Measurements from ENCODE around the gene CD48.

The CD48 gene

DNA sequence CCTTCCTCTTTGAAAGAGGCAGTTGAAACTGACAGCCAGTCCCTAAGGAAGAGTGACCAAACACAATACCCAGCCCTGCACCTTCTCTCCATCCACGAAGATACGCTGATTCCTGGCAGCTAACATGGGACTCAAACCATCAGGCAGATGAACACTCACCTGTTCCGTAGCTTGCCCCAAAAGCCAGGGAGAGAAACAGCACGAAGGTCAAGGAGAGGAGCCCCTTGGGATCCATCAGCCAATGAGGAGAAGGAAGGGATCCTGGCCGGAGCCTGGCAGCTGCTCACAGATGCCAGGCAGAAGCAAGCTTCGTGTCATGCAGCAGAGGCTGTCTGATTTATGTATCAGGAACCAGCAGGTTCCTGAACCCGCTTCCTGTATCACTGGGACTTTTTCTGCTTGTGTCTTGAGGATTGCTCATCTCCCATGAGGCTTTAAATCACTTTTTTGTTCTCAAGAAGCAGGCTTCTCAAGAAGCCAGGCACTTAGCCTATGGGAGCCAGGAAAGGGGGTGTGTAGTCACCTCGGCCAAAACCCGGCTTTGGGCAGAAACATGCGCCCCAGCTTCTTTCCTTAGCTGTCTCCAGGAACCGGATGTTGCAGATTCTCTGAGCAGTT lies 64.8 kb downstream of the CD48 start, which contains the start of gene SLAMF1:
TSS of gene SLAMF1 (minus strand) at position 334 of the 618 bp plus-strand sequence. CDS start at position 235, 99 bp downstream.
- no peak for DNase-seq

DNA sequence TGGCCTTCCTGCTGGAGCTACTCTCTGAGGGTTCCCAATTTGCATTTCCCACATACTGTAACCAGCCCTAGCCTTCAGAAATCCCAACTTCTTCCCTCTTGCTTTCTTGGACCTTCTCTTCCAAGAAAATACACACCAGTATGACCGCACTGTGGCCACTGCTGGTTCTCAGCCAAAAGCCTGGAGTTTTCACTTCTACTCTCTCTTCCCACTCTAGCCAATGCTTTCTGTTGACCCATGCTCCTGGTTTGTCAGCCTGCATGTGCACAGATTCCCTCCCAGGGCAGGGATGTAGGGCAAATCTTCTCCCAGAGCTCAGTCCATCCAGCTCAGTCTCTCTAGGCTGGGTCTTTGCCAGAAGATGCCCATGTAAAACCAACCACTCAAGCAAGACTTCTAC lies 65.4 kb downstream of the CD48 start:
- DNase-seq: no peak

DNA sequence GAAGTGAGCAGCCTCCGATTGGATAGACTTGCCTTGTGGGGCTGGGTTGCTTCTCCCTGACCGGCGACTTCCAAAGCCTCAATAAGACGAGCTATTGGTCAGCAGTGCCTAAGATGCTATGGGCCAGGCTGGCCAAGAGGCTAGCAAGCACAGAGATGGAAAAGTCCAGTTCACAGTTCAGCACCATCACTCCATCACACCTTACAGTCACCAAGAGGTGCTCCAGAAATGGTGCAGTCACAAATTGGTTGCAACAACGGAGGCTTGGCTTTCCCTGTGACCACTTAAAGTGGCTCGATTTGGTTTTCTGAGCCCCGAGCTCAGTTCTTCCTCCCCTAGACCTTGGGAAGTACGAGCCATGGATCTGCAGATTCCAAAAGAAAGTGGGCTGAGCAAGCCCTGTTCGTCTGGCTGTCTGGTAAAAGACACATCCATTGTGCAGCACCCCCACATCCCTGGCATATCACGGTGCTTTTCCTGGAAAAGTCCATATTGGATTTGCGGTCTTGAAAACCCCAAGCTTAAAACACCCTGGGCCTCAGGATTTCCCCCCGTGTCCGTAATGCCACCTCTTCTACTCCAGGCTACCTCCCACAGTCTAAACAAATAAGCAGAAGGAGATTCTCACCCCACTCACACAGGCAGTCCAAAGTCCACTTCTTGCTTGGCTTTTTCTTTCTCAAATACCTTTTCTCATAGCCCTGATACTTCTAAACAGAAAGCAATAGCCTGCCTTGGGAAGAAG lies 66.1 kb downstream of the CD48 start:
- no peak for DNase-seq

DNA sequence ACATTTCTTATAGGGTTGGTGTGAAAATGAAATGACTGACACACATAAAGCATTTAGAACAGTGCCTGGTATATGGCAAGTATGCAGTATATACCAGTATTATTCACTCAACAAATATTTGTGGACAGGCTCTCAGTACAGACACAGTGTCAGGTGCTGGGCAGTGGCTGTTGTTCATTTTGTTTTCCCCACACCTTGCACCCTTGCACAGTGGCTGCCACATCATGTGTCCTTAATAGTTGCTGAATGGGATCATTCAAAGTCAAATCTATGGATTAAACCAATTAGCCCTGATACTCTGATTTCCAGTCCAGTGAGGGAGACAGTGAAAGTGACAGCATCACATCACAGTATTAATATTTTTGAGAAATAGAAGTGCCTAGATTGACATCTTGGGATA lies 67.2 kb downstream of the CD48 start:
- DNase-seq: no peak

DNA sequence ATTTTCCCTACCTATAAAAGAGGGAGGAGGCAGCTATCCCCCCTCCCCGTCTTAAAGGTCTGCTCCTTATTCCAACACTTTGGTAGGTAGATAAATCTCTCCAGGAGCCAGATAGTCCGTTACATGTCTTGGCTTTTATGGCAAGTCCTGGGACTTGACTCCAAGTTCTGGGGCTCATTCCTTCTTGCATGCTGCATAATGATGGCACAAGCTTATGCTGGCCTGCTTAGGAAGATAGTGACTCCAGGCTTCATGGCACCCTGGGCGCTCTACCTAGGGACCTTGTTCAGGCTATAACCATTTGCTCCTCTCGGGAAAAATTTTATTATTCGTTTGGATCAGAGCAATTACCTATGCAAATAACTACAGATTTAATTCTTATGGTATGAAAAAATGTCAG lies 68.5 kb downstream of the CD48 start:
- DNase-seq: no peak

DNA sequence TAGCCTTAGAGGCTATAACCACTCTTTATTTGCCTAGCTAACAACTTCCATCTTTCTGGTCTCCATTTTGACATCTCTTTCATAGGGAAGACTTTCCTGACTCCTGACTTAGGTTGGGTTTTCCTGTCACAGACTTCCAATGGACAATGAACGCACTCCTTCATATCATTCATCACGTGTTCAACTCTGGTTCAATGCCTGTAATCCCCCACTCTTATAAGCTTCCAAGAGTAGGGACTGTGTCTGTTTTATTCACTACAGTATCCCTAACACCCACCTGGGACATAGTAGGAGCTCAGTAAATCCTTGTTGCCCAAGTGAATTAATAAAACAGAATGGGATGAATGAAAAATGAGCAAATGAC lies 69.4 kb downstream of the CD48 start:
- DNase-seq: no peak

DNA sequence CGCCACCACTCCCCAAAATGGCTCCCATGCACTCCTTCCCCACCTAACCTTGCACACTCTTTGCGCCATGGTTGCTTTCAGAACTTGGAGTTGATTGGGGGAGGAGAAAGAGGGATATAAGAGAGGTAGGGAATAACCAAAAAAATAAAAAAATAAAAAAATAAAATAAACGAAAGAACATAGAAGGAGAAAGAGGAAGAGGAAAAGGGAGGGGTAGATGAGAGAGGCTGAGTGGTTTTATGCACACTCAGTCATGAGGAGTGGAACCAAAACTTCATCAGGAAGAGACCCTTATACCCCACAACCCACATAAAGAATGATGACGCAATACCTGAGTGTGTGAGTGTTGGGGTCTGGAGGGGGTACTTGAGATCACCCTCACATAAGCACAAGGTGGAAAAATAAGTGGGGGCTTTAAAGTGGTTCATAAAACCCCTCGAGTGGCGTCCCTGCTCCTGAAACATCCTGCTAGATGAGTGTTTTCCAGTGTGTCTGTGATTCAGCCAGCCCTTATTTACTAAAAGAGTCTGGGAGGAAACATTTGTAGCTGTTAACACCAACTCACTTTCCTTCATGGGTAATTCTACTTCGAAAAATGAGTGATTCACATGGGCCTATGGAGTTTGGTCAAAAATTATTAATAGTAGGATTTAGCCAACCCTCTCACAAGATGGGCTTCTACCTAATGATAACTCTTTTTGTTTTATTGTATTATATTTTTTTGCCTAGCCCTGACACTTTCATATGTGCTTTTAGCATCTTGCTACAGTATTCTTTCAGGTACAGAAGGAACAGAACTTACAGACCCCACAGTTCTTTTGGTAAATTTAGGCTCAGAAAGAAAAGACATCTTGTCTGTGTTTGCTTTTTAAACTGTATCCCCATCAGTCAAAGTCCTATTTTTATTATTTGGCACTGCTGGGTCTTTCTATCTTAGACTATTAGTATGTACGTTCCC lies 70.0 kb downstream of the CD48 start:
- DNase-seq: no peak

DNA sequence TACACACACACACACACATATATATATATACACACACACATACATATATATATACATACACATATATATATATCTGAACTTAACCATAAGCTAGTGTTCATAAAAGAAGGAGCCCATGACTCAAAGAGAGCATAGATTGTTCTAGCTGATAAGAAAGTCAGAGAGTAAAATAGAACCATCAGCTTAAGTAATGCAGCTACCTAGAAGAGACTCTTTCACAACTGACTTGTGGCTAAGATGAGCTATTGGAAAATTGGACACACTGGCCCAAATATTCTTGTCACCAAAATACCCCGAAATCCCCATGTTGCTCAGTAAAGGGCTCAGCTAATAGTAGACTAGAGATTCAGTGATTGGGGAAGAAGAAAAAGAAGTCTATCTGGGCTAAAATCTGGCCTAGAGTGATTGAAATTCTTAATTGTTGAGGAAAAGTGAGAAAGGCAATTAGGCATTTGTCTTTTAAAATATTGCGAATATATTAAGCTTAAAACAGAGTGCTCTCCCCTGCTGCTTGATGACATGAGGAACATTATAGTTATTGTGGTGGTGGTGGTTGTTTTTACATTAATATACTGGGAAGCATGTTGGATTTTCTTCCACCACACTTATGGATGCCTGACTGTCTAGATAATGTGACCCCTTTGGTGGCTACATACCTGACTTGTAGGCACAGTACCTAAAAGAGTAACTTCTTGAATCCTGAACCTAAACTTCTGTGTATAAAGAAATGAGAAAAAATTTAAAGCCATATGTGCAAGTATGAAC lies 71.1 kb downstream of the CD48 start:
- no peak for DNase-seq

DNA sequence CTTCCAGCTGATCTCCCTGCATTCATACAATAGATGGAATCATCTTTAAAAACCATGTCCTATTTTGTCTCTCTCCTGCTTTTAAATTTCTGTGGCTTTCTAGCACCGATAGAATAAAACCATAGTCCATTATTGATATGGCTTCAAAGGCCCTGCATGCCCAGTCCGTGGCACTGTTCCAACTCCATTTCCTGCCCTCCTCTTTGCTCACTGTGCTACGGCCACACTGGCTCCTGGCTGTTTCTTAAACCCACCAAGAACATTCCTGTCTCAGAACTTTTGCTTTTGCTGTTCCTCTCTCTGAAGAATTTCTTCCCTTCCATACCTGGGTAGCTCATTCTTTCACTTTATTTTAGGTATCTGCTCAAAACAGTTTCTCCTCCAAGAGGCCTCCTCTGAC lies 72.0 kb downstream of the CD48 start:
- DNase-seq: peak; percentile 44

DNA sequence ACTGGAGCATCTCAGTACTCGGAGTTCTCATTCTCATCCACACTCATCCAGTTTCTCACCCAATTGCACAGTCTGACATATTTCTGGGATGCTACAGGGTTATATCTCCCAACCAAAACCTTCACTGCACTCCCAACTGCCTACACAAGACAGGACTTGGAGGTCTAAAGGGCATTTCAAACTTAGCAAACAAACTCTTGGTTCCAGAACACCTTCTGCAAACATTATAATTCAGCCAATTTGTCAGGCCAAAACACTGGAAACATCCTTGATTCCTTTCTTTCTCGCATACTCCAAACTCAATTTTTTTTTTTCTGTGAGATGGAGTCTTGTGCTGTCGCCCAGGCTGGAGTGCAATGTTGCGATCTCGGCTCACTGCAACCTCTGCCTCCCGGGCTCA lies 72.7 kb downstream of the CD48 start:
- no peak for DNase-seq

DNA sequence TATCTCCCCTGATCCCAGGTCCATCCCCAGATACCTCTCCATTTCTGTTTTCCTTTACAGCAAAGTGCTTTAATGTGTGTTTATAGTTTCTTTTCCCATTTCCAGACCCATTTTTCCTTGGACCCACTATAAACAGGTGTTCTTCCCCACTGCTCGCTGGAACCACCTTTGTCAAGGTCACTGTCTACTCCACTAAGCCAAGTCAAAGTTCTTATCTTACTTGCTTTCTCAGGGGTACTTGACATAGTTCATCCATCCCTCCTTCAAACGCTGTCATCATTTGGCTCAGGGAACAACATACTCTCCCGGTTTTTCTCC lies 73.1 kb downstream of the CD48 start:
- no peak for DNase-seq

DNA sequence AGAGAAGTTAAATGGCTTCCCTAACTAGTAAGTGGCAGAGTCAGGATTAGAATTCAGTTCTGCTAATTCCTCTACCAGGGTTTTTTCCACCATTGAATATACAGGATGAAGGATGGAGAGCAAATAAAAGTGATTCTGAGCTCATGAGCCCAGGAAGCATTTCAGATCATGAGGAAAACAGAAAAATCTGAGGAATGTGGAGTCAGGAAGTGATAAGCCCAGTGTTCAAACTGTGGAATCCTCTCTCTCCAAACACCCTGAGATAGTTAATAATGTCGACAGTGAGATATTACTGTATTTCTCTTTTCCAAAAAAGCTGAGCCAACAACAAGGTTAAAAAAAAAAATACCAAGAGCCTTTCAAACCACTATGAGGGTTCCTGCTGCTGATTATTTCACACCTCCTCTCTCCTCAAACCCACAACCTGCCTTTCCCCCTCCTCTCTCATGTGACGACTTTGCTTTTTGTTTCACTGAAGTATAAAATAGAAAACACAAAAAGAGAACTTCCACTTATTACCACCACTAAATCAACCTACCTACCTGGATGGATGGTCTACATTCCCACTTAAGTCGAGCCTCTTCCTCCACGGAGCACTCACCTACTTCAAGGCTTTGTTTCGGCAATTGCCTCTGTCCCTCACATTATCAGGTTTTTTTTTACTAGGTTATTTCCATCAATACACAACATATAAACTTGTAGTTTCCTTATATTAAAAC lies 73.6 kb downstream of the CD48 start:
- DNase-seq: peak; percentile 53

DNA sequence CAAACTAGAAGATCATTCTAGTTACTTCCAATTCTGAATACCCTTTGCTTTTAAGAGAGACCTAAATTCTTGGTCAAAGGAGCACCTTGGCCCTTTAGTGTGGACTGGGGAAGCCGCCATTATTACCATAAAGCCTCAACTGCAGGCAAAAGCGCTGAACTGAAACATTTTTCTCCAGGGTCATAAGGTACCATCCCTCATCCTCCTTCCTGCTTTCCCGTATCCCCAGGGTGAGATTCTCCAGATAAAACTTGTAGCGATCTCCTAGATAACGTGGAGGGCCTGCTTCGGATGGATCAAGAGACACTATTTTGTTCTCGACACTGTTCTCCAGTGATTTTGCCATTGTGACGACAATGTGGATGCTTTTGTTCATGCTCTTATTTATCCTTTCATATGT lies 74.6 kb downstream of the CD48 start:
- no peak for DNase-seq

DNA sequence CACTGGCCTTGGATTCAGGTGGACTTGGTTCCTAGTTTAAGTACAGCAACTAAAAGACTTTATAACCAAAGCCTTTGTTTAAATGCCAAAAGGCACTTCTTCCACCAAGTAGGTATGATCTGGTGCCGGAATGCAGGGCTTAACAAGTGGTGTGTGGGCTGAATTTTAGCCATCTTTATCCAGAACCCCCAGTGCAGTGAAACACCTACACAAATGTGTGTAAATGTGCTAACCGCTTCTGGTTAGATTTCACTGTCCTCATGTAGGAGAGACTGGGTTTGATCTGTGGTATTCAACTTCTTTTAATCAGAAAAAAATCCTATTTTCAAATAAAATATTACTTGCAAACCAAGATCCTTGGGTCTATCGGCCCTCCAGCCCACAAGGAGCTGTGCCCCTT lies 75.1 kb downstream of the CD48 start:
- no peak for DNase-seq

DNA sequence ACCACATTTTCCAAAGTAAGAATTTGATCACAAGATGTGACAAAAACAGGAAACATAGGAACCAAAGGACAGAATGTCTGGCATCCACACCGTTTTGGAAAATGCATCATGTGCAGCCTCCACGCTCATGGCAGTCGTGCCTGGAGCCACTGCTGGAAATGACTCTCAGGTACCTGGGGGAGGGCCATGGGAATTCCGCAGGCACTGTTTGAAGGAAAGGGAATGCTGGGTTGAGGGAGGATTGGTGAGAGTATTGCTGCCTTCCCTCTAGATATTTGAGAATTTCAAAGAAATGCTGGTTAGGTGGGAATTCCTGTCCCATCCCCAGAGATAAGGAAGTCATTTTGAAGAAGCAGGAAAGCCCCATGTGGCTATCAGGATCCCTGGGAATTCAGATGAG lies 75.5 kb downstream of the CD48 start:
- DNase-seq: no peak

DNA sequence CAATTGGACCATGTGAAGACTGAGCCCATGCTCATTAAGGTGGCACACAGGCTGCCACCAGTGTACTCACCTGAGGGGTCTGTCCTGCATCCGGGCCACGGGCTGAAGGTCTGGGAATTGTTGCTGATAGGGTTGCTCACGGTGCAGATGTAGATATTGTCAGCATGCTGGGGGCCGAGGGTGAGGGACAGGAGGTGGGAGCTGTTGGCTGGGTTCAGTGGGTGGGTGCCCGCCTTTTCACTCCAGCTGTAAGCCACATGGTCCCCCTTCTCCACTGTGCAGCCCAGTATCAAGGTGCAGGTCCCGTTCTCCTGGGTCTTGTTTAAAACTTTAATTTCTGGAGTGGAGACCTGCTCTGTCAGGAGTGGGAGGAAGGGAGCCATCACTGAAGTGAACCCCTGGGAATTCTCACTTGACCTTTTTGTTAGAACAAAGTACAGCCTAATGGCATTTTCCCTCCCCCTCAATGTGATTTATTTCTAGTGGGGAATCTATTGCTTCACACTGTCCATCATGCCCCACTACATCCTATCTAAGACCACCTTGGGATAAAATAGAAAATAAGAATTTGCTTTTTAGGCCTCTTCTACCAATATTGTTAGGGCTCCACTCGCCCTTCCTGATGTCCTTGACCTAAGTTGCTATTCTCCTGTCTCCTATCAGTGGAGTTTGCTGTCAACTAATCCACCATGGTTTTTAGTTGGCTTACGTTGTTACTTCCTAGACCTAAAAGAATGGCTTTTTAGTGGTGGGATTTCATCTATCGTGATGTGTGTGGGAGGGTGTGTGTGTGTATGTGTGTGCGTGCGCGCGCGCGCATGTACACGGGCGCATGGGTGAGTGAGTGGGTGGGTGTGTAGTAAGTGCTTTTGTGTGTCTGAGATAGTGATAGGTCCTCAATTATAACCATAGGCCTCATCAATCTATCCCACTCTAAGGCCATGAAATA lies 76.8 kb downstream of the CD48 start:
- DNase-seq: no peak

DNA sequence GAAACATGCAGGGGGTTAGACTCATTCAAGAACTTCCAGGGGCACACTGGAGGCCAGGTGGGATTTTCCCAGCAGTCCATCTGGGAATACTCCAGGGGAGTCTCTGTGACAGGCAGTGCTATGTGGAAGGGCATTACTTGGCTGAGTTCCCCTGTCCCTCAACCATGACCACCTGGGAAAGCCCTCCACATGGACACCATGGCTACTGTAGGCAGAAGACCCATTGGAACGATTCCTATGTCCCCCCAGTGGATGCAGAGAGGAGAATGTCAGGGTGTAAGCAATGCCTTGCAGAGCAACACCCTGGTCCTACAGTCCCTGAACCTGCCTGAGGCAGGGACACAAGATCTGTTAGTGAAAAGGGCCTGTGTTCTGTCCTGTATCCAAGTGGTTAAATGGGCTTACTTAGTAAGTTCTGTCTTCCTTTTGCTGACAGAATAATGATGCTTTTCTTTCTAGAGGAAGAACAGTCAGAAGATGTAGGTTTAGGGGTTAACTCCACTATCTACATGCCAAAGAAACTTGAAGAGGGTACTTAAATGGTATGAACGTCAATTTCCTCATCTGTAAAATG lies 78.2 kb downstream of the CD48 start:
- DNase-seq: no peak

DNA sequence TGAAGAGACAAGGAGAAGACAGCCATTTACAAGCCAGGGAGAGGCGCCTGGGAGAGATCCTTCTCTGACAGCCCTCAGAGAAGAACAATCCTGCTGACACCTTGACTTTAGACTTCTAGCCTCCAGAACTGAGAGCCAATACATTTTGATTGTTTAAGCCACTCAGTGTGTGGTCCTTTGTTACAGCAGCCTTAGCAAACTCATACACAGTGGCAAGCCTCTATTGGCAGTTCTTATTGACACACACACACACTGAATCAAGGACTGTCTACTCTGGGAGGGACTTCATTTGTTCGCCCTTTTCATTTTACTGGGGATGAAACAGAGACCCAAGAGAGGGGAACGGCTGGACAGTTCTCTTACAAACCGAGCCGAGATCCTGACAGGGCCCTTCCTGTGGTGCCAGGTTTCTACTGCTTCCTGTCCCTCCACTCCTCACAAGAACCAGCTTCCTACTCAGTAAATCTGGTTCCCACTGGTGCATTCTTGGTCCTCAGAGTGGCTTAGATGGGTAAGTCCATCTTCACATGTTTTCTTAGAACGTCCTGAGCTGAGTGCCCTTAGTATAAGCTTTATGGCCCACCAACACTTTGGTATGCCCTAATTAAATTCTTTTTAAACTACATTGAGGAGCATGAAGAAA lies 79.5 kb downstream of the CD48 start:
- no peak for DNase-seq

DNA sequence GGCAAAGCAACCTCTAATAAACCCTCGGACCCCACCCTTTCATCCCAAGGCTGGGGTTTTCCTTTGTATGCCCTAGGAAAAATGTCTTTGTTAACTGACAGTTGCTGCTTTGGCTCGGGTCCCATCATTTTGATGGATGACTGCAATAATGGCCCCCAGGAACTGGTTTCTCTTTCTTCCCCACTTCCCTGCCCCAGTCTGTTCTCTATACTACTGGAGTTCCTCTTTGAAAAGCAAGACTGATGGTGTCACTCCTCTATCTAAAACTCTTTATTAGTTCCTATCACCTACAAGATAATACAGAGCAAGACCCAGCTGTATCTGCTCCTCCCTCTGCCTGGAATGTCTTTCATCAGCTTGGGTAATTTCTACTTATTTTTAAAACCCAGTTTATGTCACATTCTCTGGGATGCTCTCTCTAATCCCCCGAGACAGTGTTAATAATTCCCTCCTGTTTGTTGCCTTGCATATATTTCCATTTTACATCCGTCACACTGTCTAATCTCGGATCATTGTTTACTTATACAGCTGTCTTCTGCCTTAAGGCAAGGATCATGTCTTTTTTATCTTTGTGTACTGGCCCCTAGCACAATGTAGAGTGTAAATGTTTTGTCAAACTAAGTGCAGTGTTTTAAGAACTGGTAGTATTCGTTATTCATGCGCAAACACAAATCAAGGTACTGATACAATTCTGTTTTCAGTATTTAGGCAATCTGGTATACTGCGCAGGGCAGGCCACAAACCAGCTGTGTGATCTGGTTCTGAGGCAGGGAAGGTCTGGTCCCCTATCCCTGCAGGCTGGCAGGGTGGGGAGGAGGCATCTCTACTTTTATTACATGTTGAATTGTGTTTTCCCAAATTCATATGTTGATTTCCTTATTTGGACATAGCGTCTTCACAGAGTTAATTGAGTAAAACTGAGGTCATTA lies 80.8 kb downstream of the CD48 start:
- no peak for DNase-seq
